DOHH2 (cell line): ENCODE results near the gene TRPM4.

Source experiments
- CTCF ChIP-seq: fragments of 200-600 bp; sonication (generic); IDR thresholded peaks from one replicate; pipeline ENCODE4 v1.5.1; 2014; ENCODE audit warnings: antibody characterized with exemption, mild to moderate bottlenecking, low read depth, low read length; ENCODE audit not compliant: poor library complexity, severe bottlenecking
- EZH2phosphoT487 ChIP-seq: fragments of 200-600 bp; sonication (generic); IDR thresholded peaks from 2 replicates; pipeline ENCODE4 v1.6.1; 2017; ENCODE audit warnings: borderline replicate concordance, mild to moderate bottlenecking, antibody characterized with exemption, low read length, moderate library complexity, mixed read lengths

- TF ChIP-seq EZH2phosphoT487 (no peak), CTCF (no peak)
These were observed 8.6 kb upstream of the TRPM4 start for GRCh38 chr19:49148784-49149651.
